ENCODE data around the gene USP10. TPM values are rescaled to one million over a fixed set of nuclear protein-coding genes. Genes with fewer than 3 reads are reported as not detected.

The USP10 gene
- total RNA-seq, 2 experiments from 2014 or later = 90.9 to 117 TPM

GRCh38 chr16:84766978-84767773, 67.4 kb downstream of the USP10 start:
- H3K36me3 Mint-ChIP-seq = peaks cover 50% of the 10 kb centered on the region
- CTCF ChIA-PET = interaction anchor here (1.0 to 2.5 kb wide), 3 partner anchors 11 to 29 kb away, joined by 3 to 10 read pairs (median 10); no protein-coding TSS in a partner anchor
- no peak for DNase-seq
- no peaks in the 10 kb centered on the region for H3K27me3 Mint-ChIP-seq
- H3K4me1 Mint-ChIP-seq = peaks cover 23% of the 10 kb centered on the region
- H3K9me3 Mint-ChIP-seq (ENCODE audit: low read depth) = no peaks in the 10 kb centered on the region
- no peak overlapping the region for H3K4me3 Mint-ChIP-seq
- no peak overlapping the region for H3K27ac Mint-ChIP-seq
- ATAC-seq = no peak

GRCh38 chr16:84768061-84768807, 68.4 kb downstream of the USP10 start:
- Mint-ChIP-seq H3K27me3 (no peaks in the 10 kb centered on the region), H3K4me1 (peaks cover 23% of the 10 kb centered on the region), H3K9me3 (ENCODE audit: low read depth) (no peaks in the 10 kb centered on the region), H3K4me3 (no peak overlapping the region), H3K27ac (peak overlapping the region; percentile 55), H3K36me3 (peaks cover 50% of the 10 kb centered on the region)
- DNase-seq (no peak), ATAC-seq (no peak)
- CTCF ChIA-PET = interaction anchor here (1.0 to 2.8 kb wide), 2 partner anchors 14 to 29 kb away, joined by 3 to 20 read pairs; no protein-coding TSS in a partner anchor

DNA sequence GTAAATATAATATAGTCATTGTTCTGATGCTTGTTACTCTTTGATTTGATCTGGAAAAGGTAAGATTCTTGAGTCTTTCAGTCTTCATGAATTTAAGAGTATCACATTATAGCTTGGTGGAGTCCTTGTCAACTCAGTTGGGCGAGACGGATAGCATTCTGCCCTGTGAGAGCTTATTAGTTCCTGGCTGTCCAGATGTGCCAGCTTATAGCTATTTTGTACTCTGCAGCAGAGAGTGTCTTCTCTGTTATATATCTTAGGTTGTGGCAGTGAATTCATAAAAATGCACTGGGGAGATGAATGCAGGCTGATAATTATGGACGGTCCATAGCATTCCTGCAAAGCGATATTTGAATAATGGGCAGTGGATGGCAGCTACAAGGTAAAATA, 69.0 kb downstream of the USP10 start:
- Mint-ChIP-seq H3K27me3 (no peaks in the 10 kb centered on the region), H3K9me3 (ENCODE audit: low read depth) (no peaks in the 10 kb centered on the region), H3K4me3 (no peak overlapping the region), H3K4me1 (peaks cover 23% of the 10 kb centered on the region), H3K27ac (no peak overlapping the region), H3K36me3 (peaks cover 53% of the 10 kb centered on the region)
- ATAC-seq = no peak
- CTCF ChIA-PET = interaction anchor here (1.0 to 2.8 kb wide), 2 partner anchors 14 to 30 kb away, joined by 3 to 20 read pairs; no protein-coding TSS in a partner anchor
- DNase-seq = no peak

- ATAC-seq (no peak), DNase-seq (no peak)
- Mint-ChIP-seq H3K4me1 (peaks cover 23% of the 10 kb centered on the region), H3K4me3 (no peak overlapping the region), H3K9me3 (ENCODE audit: low read depth) (no peaks in the 10 kb centered on the region), H3K27ac (no peak overlapping the region), H3K36me3 (peaks cover 49% of the 10 kb centered on the region), H3K27me3 (no peaks in the 10 kb centered on the region)
- CTCF ChIA-PET = interaction anchor here (2.8 kb wide), 1 partner anchor 15 kb away, joined by 20 read pairs; no protein-coding TSS in a partner anchor
Measured at GRCh38 chr16:84769416-84769815, 69.6 kb downstream of the USP10 start.

GRCh38 chr16:84773312-84773711, 73.5 kb downstream of the USP10 start:
- Mint-ChIP-seq H3K27me3 (no peaks in the 10 kb centered on the region), H3K27ac (no peak overlapping the region), H3K36me3 (peaks cover 36% of the 10 kb centered on the region), H3K4me3 (no peak overlapping the region), H3K4me1 (peaks cover 2% of the 10 kb centered on the region), H3K9me3 (ENCODE audit: low read depth) (no peaks in the 10 kb centered on the region)
- DNase-seq = no peak
- ATAC-seq = no peak
- CTCF ChIA-PET = interaction anchor here (1.2 to 1.8 kb wide), 2 partner anchors 18 to 178 kb away, joined by 3 to 8 read pairs; no protein-coding TSS in a partner anchor

GRCh38 chr16:84774810-84775209, 75.0 kb downstream of the USP10 start:
- DNase-seq (no peak), ATAC-seq (no peak)
- Mint-ChIP-seq H3K4me3 (no peak overlapping the region), H3K9me3 (ENCODE audit: low read depth) (no peaks in the 10 kb centered on the region), H3K27me3 (no peaks in the 10 kb centered on the region), H3K4me1 (no peaks in the 10 kb centered on the region), H3K27ac (no peak overlapping the region), H3K36me3 (peaks cover 38% of the 10 kb centered on the region)
- CTCF ChIA-PET = no interaction called here

DNA sequence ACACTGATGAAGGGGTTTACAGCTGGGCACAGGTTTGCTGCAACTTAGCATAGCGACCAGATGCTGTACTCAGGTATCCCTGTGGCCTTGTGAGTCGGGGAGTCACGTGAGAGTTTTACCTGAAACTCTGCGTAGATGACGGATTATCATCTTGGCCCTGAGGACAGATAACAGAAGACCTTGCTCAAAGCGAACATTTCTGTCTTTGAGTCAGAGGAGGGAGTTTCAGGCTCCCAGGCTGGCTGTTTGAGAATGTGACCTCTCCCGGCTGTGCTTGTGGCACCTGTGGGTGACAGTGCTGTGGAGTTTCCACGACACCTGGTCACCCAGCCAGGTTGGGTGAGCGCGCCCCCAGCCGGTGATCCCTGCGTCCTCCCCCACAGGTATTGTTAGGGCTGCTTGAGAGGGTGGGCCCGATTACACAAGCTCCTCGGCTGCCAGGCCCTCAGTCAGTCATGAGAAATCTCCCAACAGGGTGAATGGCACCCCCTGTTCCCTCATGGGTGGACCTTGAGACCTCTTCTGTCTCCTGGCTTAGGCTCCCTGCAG, 75.5 kb downstream of the USP10 start:
- CTCF ChIA-PET = no interaction called here
- peaks cover 41% of the 10 kb centered on the region for H3K36me3 Mint-ChIP-seq
- DNase-seq = no peak
- no peaks in the 10 kb centered on the region for H3K27me3 Mint-ChIP-seq
- ATAC-seq = no peak
- H3K4me1 Mint-ChIP-seq = no peaks in the 10 kb centered on the region
- H3K27ac Mint-ChIP-seq = no peak overlapping the region
- H3K9me3 Mint-ChIP-seq (ENCODE audit: low read depth) = no peaks in the 10 kb centered on the region
- H3K4me3 Mint-ChIP-seq = no peak overlapping the region

DNA sequence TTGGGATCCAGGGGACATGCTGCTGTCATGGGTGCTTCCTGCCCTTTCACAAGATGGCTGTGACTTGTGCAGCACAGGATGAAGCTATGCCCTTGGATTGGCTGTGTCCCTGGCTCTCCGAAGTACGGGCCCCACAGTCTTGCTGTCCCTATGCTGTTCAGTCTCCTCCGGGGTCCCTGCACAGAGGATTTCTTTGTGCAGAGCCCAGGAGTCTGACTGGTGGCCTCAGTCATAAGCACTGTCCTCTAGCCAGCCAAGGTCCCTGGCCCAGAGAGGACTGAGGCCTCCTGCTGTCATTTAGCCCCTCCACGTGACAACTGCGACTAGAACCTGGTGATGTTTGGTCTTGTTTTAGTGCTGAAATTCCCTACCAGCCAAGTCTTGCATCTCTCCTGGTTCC, 77.6 kb downstream of the USP10 start:
- H3K4me1 Mint-ChIP-seq = no peaks in the 10 kb centered on the region
- peaks cover 40% of the 10 kb centered on the region for H3K36me3 Mint-ChIP-seq
- no peak overlapping the region for H3K27ac Mint-ChIP-seq
- no peak for DNase-seq
- ATAC-seq = no peak
- CTCF ChIA-PET = interaction anchor here (1.2 kb wide), 1 partner anchor 38 kb away, joined by 3 read pairs; no protein-coding TSS in a partner anchor
- H3K9me3 Mint-ChIP-seq (ENCODE audit: low read depth) = no peaks in the 10 kb centered on the region
- no peaks in the 10 kb centered on the region for H3K27me3 Mint-ChIP-seq
- no peak overlapping the region for H3K4me3 Mint-ChIP-seq

- ATAC-seq (no peak), DNase-seq (no peak)
- no peaks in the 10 kb centered on the region for H3K4me1 Mint-ChIP-seq
- no peaks in the 10 kb centered on the region for H3K27me3 Mint-ChIP-seq
- H3K27ac Mint-ChIP-seq = no peak overlapping the region
- peaks cover 35% of the 10 kb centered on the region for H3K36me3 Mint-ChIP-seq
- H3K9me3 Mint-ChIP-seq (ENCODE audit: low read depth) = no peaks in the 10 kb centered on the region
- CTCF ChIA-PET = no interaction called here
- H3K4me3 Mint-ChIP-seq = no peak overlapping the region
Measured at GRCh38 chr16:84778720-84779119, 78.9 kb downstream of the USP10 start.

DNA sequence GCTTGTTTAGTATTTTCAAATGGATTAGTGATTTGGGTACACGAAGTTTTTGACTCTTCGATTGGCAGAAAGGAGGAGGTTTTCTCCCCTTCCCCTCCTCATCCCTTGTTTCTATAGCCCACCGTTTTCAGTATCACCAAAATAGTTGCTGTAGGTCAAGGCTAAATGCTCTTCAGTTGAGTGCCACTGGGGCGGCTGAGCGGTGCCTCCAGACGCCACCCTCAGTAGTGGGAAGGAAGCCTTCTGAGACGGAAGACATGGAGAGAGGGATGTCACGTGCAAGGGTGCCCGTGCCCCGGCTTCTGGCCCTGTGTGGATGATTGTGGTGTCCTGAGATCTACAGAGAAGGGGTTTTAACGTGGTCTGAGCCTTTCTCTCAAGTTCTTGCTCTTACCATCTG, 80.3 kb downstream of the USP10 start:
- CTCF ChIA-PET = interaction anchor here (0.5 to 0.8 kb wide), 2 partner anchors 26 to 108 kb away, joined by 3 read pairs; no protein-coding TSS in a partner anchor
- Mint-ChIP-seq H3K4me3 (no peak overlapping the region), H3K36me3 (peaks cover 27% of the 10 kb centered on the region), H3K9me3 (ENCODE audit: low read depth) (no peaks in the 10 kb centered on the region), H3K27me3 (no peaks in the 10 kb centered on the region), H3K27ac (no peak overlapping the region), H3K4me1 (no peaks in the 10 kb centered on the region)
- ATAC-seq = no peak
- DNase-seq = no peak

DNA sequence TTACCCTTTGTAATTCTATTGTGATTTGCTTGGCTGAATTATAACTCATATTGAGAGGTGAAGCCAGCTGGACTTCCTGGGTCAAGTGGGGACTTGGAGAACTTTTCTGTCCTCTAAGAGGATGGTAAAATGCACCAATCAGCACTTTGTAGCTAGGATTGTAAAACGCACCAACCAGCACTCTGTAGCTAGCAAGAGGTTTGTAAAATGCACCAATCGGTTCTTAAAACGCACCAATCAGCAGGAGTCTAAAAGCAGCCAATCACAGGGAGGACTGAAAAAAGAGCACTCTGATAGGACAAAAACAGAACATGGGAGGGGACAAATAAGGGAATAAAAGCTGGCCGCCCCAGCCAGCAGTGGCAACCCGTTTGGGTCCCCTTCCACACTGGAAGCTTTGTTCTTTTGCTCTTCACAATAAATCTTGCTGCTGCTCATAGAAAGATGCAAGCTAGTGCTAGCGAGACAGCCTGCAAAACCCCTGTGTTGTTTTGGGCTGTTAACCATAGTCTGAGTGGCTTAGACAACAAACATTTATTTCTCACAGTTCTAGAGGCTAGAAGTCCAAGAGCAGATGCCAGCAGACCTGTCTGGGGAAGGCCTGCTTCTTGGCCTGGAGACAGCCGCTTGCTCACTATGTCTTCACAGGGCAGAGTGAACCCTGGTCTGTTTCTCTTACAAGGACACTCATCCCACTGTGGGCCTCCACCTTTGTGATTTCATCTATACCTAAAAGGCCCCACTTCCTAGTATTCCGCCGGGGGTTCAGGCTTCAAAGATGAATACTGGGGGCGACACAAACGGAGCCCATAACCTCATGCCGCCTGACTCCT, 81.0 kb downstream of the USP10 start:
- peaks cover 23% of the 10 kb centered on the region for H3K36me3 Mint-ChIP-seq
- DNase-seq (no peak), ATAC-seq (no peak)
- H3K27ac Mint-ChIP-seq = no peak overlapping the region
- no peaks in the 10 kb centered on the region for H3K27me3 Mint-ChIP-seq
- H3K9me3 Mint-ChIP-seq (ENCODE audit: low read depth) = no peaks in the 10 kb centered on the region
- no peaks in the 10 kb centered on the region for H3K4me1 Mint-ChIP-seq
- H3K4me3 Mint-ChIP-seq = no peak overlapping the region
- CTCF ChIA-PET = interaction anchor here (0.8 kb wide), 1 partner anchor 27 kb away, joined by 3 read pairs; no protein-coding TSS in a partner anchor

DNA sequence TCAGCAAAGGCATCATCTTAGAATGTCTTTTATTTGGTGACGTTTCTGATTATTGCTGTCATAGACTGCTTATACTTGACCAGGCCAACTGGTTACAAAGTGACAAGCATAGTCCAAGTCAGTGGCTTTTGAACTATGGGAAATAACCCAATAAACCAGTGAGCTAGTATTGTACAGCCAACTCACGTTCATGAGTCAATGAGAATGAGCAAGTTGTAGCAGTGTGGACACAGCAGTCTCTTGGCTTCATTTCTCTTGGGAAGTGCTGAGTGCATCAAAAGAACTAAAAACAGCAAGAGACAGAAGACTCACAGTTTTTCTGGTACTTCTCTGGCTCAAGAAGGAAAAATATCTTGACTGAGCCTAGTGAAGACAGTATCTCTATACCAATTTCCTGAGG, 83.0 kb downstream of the USP10 start:
- H3K4me1 Mint-ChIP-seq = no peaks in the 10 kb centered on the region
- peaks cover 20% of the 10 kb centered on the region for H3K36me3 Mint-ChIP-seq
- H3K4me3 Mint-ChIP-seq = no peak overlapping the region
- H3K27ac Mint-ChIP-seq = no peak overlapping the region
- no peaks in the 10 kb centered on the region for H3K27me3 Mint-ChIP-seq
- no peak for DNase-seq
- H3K9me3 Mint-ChIP-seq (ENCODE audit: low read depth) = no peaks in the 10 kb centered on the region
- ATAC-seq = no peak
- CTCF ChIA-PET = interaction anchor here (1.9 kb wide), 1 partner anchor 45 kb away, joined by 5 read pairs; no protein-coding TSS in a partner anchor
